A549 (cell line): ENCODE data around the gene KCNIP4. TPM values are rescaled to one million over a fixed set of nuclear protein-coding genes. Genes with fewer than 3 reads are reported as not detected.

ENCODE experiments used
- ATAC-seq, 2 experiments: fragments of 200-7000 bp in 1 of 2; fragments of >200 bp in 1 of 2; cut with Nextera tagmentation in 1 of 2; cut with Tn5 transposase in 1 of 2; 3 replicates each; pipeline versions ENCODE4 v1.8.0 to v1.9.1; 2018 to 2020; ENCODE audit warnings: mild to moderate bottlenecking in 1 of 2, moderate library complexity in 1 of 2
- CTCF ChIA-PET: fragments of 300-600 bp; sonication (Branson Sonifier 250); formaldehyde crosslinking; extraction: SDS; loops from one replicate; lab custom pipeline; 2021; ENCODE audit warnings: antibody characterized with exemption, inconsistent platforms; lab: Yijun Ruan, JAX
- POLR2A ChIA-PET: fragments of 350-600 bp; formaldehyde crosslinking; extraction: SDS; loops from one replicate; lab custom pipeline; 2021; ENCODE audit warnings: antibody characterized with exemption, inconsistent platforms; lab: Yijun Ruan, JAX
- DNase-seq, 2 experiments: peaks; one replicate each; pipeline versions ENCODE4 v3.0.0 to v3.0.0-alpha.2; 2011 to 2016; ENCODE audit warnings: low read depth in 1 of 2, low spot score in 1 of 2
- FAIRE-seq: peaks from 2 replicates; lab custom pipeline; 2011; peaks lifted over from hg19 to GRCh38; lab: Jason Lieb, UNC
- H3K27ac ChIP-seq, 2 experiments: fragments of >200 bp; sonication (Bioruptor Twin); formaldehyde crosslinking; 3 replicates each; pipeline ENCODE4 v1.5.1; 2016 to 2017
- H3K4me1 ChIP-seq: fragments of >200 bp; sonication (Bioruptor Twin); formaldehyde crosslinking; 3 replicates; pipeline ENCODE4 v1.6.1; 2016
- H3K4me2 ChIP-seq: fragments of >200 bp; sonication (Bioruptor Twin); formaldehyde crosslinking; 3 replicates; pipeline ENCODE4 v1.6.1; 2016
- H3K4me3 ChIP-seq: fragments of >200 bp; sonication (Bioruptor Twin); formaldehyde crosslinking; 3 replicates; pipeline ENCODE4 v1.5.1; 2016
- H3K9me3 ChIP-seq: fragments of >200 bp; sonication (Bioruptor Twin); formaldehyde crosslinking; 3 replicates; pipeline ENCODE4 v1.6.1; 2016
- CEBPB ChIP-seq, 2 experiments: fragments of >200 bp in 1 of 2; sonication (Bioruptor Twin) in 1 of 2; formaldehyde crosslinking in 1 of 2; IDR thresholded peaks; 2 replicates each; pipeline ENCODE4 v1.6.1; 2012 to 2016
- CHD2 ChIP-seq: fragments of 150-350 bp; IDR thresholded peaks from 2 replicates; pipeline ENCODE4 v1.6.1; 2014; ENCODE audit warnings: low read length; ENCODE audit not compliant: partially characterized antibody
- EHF ChIP-seq: fragments of 250-450 bp; sonication (Bioruptor Pico); IDR thresholded peaks from 2 replicates; pipeline ENCODE4 v1.5.0; 2020; ENCODE audit warnings: mild to moderate bottlenecking
- ESRRA ChIP-seq: fragments of 150-350 bp; IDR thresholded peaks from 2 replicates; pipeline ENCODE4 v1.6.1; 2014; ENCODE audit warnings: mild to moderate bottlenecking, low read length, borderline replicate concordance
- JUN ChIP-seq, 2 experiments: fragments of >200 bp; sonication (Bioruptor Twin); formaldehyde crosslinking; IDR thresholded peaks; 2 replicates in 1 of 2; 3 replicates in 1 of 2; pipeline ENCODE4 v1.6.1; 2016 to 2017
- KDM5A ChIP-seq: fragments of 200-600 bp; sonication (generic); IDR thresholded peaks from 2 replicates; pipeline ENCODE4 v1.6.1; 2016; ENCODE audit warnings: antibody characterized with exemption, mild to moderate bottlenecking
- MAFK ChIP-seq: fragments of 450-650 bp; IDR thresholded peaks from 2 replicates; pipeline ENCODE4 v1.6.1; 2014; ENCODE audit not compliant: partially characterized antibody
- NFE2L2 ChIP-seq: fragments of 150-350 bp; conservative IDR thresholded peaks from 2 replicates; pipeline ENCODE4 v1.6.1; 2014; ENCODE audit warnings: low read length
- POLR2AphosphoS2 ChIP-seq: conservative IDR thresholded peaks from 2 replicates; pipeline ENCODE4 v1.6.1; 2012; ENCODE audit warnings: low read length, improper control_type of control experiment, inconsistent platforms
- RCOR1 ChIP-seq: fragments of 150-350 bp; IDR thresholded peaks from 2 replicates; pipeline ENCODE4 v1.6.1; 2014; ENCODE audit warnings: antibody characterized with exemption, low read length, low read depth
- RFX5 ChIP-seq: fragments of 450-650 bp; IDR thresholded peaks from 2 replicates; pipeline ENCODE4 v1.7.1; 2014; ENCODE audit warnings: antibody characterized with exemption, mild to moderate bottlenecking, moderate library complexity
- SREBF2 ChIP-seq: fragments of 450-650 bp; IDR thresholded peaks from 2 replicates; pipeline ENCODE4 v1.6.1; 2014; ENCODE audit warnings: mild to moderate bottlenecking, moderate library complexity
- TFCP2L1 ChIP-seq: fragments of 250-450 bp; sonication (Bioruptor Pico); IDR thresholded peaks from 2 replicates; pipeline ENCODE4 v1.5.0; 2021; ENCODE audit warnings: mild to moderate bottlenecking
- WGBS: methylation state at CpG from one replicate; pipeline ENCODE4 v1.1.6; 2017; ENCODE audit errors: missing lambda C conversion rate; 5-methylcytosine and 5-hydroxymethylcytosine counted together
- polyA plus RNA-seq, 4 experiments: library from polyadenylated mRNA; depleted of rRNA in 3 of 4; stranded (reverse); fragments of >200 nt; fragmentation: RNase III in 1 of 4; extraction: RNeasy Plus Mini Kit Qiagen cat#74134 plus additional on column Dnase treatment in 1 of 4; gene quantifications; 2 replicates in 3 of 4; 3 replicates in 1 of 4; pipeline ENCODE4 v1.2.3, GENCODE V29; 2011 to 2017
- TF ChIP-seq, protein P1 (sequence below): IDR thresholded peaks from 2 replicates; pipeline ENCODE4 v1.6.1; 2012
- TF ChIP-seq, protein P2 (sequence below): fragments of 250-450 bp; sonication (Bioruptor Pico); IDR thresholded peaks from 2 replicates; pipeline ENCODE4 v1.5.0; 2021; ENCODE audit warnings: mild to moderate bottlenecking, moderate library complexity, borderline replicate concordance
- TF ChIP-seq, protein P3 (sequence below): fragments of 150-350 bp; IDR thresholded peaks from 2 replicates; pipeline ENCODE4 v1.6.1; 2014; ENCODE audit warnings: low read depth, mild to moderate bottlenecking, low read length
- TF ChIP-seq, protein P4 (sequence below): fragments of 200-600 bp; sonication (generic); IDR thresholded peaks from 2 replicates; pipeline ENCODE4 v1.6.1; 2016; ENCODE audit warnings: antibody characterized with exemption, mild to moderate bottlenecking, moderate library complexity
- TF ChIP-seq, protein P5 (sequence below): fragments of 450-650 bp; IDR thresholded peaks from 2 replicates; pipeline ENCODE4 v1.6.1; 2014; ENCODE audit warnings: antibody characterized with exemption
- TF ChIP-seq, protein P6 (sequence below): fragments of >200 bp; sonication (Bioruptor Twin); formaldehyde crosslinking; IDR thresholded peaks from 2 replicates; pipeline ENCODE4 v1.6.1; 2016

KCNIP4 gene
- polyA plus RNA-seq, 2 of the 4 experiments (the other 2 are of a cell fraction) = not detected

DNA sequence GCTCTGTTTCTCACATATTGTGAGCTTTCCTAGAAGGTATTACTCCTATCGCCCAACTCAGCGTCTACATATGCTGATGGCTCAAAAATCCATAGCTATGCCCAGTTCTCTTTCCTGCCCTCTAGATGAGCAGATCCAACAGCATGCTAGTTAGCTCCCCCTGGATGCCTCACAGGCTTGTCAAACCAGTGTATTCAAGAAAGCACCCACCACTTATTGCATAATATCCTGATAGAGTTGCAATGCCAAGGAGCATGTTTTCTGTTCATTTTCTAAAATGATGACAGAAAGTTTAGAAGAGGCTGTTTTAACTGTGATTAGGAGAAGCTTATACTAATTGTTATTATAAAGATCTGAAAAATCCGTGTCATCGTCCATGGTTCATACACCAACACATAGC lies 1250.2 kb downstream of the KCNIP4 start (continued):
- TF ChIP-seq, protein P1, sequence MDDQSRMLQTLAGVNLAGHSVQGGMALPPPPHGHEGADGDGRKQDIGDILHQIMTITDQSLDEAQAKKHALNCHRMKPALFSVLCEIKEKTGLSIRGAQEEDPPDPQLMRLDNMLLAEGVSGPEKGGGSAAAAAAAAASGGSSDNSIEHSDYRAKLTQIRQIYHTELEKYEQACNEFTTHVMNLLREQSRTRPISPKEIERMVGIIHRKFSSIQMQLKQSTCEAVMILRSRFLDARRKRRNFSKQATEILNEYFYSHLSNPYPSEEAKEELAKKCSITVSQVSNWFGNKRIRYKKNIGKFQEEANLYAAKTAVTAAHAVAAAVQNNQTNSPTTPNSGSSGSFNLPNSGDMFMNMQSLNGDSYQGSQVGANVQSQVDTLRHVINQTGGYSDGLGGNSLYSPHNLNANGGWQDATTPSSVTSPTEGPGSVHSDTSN = no peak
- no peak for TF ChIP-seq CEBPB (IDR thresholded peaks at IDR 0.05)
- TF ChIP-seq, protein P2, sequence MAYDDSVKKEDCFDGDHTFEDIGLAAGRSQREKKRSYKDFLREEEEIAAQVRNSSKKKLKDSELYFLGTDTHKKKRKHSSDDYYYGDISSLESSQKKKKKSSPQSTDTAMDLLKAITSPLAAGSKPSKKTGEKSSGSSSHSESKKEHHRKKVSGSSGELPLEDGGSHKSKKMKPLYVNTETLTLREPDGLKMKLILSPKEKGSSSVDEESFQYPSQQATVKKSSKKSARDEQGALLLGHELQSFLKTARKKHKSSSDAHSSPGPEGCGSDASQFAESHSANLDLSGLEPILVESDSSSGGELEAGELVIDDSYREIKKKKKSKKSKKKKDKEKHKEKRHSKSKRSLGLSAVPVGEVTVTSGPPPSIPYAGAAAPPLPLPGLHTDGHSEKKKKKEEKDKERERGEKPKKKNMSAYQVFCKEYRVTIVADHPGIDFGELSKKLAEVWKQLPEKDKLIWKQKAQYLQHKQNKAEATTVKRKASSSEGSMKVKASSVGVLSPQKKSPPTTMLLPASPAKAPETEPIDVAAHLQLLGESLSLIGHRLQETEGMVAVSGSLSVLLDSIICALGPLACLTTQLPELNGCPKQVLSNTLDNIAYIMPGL (CRISPR knock-in tag) = no peak

DNA sequence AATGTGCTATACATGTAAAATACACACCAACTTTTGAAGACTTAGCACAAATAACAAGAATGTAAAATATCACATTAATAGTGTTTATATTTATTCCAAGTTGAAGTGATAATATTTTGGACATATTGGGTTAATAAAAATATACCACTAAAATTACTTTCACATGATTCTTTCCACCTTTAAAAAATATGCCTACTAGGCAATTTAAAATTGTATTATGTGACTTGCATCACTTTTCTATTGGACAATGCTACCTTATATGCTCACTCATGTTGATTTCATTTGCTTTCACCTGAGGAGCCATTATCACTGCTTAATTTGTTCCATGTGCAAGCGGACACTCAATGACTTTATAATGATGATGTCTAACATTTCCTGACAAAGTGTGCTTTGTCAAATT lies 1251.8 kb downstream of the KCNIP4 start:
- 56% methylated on average over 1 of the region's 1 CpG for WGBS
- CTCF ChIA-PET = interaction anchor here (2.9 kb wide), 1 partner anchor 11 kb away, joined by 11 read pairs; no protein-coding TSS in a partner anchor

DNA sequence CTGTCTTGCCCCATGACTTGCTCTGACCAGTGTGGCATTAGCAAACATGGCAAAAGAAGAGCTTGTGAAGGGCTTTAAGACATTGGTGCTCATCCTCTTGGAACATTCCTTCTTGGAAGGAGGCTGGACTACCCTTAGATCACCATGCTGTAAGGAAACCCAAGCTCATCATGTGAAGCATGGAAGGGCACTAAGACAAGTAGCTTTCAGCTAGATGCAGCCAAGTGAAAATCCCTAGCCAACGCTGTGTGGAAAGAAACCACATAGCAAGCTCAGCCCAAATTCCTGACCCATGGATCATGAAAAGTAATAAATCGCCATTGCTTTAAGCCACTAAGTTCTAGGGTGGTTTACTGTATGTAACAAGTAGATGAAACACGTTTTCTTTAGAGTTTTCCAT lies 1260.7 kb downstream of the KCNIP4 start:
- Histone ChIP-seq H3K4me1 (no peaks in the 10 kb centered on the region), H3K9me3 (no peaks in the 10 kb centered on the region), H3K4me3 (no peak overlapping the region), H3K4me2 (no peak overlapping the region), H3K27ac (no peak overlapping the region)
- ChIA-PET POLR2A (no interaction called here), CTCF (no interaction called here)
- ATAC-seq (no peak), DNase-seq (no peak), FAIRE-seq (no peak)
- WGBS = 6% methylated on average over 3 of the region's 3 CpGs
- no peak for TF ChIP-seq KDM5A
- TF ChIP-seq, protein P3, sequence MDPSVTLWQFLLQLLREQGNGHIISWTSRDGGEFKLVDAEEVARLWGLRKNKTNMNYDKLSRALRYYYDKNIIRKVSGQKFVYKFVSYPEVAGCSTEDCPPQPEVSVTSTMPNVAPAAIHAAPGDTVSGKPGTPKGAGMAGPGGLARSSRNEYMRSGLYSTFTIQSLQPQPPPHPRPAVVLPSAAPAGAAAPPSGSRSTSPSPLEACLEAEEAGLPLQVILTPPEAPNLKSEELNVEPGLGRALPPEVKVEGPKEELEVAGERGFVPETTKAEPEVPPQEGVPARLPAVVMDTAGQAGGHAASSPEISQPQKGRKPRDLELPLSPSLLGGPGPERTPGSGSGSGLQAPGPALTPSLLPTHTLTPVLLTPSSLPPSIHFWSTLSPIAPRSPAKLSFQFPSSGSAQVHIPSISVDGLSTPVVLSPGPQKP = no peak
- TF ChIP-seq NFE2L2 = no peak
- no peak for TF ChIP-seq POLR2AphosphoS2
- no peak for TF ChIP-seq TFCP2L1 (CRISPR knock-in tag)
- TF ChIP-seq, protein P4, sequence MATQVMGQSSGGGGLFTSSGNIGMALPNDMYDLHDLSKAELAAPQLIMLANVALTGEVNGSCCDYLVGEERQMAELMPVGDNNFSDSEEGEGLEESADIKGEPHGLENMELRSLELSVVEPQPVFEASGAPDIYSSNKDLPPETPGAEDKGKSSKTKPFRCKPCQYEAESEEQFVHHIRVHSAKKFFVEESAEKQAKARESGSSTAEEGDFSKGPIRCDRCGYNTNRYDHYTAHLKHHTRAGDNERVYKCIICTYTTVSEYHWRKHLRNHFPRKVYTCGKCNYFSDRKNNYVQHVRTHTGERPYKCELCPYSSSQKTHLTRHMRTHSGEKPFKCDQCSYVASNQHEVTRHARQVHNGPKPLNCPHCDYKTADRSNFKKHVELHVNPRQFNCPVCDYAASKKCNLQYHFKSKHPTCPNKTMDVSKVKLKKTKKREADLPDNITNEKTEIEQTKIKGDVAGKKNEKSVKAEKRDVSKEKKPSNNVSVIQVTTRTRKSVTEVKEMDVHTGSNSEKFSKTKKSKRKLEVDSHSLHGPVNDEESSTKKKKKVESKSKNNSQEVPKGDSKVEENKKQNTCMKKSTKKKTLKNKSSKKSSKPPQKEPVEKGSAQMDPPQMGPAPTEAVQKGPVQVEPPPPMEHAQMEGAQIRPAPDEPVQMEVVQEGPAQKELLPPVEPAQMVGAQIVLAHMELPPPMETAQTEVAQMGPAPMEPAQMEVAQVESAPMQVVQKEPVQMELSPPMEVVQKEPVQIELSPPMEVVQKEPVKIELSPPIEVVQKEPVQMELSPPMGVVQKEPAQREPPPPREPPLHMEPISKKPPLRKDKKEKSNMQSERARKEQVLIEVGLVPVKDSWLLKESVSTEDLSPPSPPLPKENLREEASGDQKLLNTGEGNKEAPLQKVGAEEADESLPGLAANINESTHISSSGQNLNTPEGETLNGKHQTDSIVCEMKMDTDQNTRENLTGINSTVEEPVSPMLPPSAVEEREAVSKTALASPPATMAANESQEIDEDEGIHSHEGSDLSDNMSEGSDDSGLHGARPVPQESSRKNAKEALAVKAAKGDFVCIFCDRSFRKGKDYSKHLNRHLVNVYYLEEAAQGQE = no peak
- TF ChIP-seq CHD2 = no peak
- TF ChIP-seq RFX5 = no peak
- no peak for TF ChIP-seq JUN (IDR thresholded peaks at IDR 0.05)
- no peak for TF ChIP-seq RCOR1

More for the DNA sequence above, 1251.8 kb downstream of the KCNIP4 start:
- Histone ChIP-seq H3K27ac (no peak overlapping the region), H3K4me2 (no peak overlapping the region), H3K4me3 (no peak overlapping the region), H3K4me1 (peaks cover 9% of the 10 kb centered on the region; the same call in 1 of the 3 replicates), H3K9me3 (no peaks in the 10 kb centered on the region)
- POLR2A ChIA-PET = no interaction called here
- ATAC-seq (no peak), FAIRE-seq (no peak), DNase-seq (no peak)
- TF ChIP-seq MAFK = peak; percentile 64
- TF ChIP-seq SREBF2 = no peak
- TF ChIP-seq, protein P5, sequence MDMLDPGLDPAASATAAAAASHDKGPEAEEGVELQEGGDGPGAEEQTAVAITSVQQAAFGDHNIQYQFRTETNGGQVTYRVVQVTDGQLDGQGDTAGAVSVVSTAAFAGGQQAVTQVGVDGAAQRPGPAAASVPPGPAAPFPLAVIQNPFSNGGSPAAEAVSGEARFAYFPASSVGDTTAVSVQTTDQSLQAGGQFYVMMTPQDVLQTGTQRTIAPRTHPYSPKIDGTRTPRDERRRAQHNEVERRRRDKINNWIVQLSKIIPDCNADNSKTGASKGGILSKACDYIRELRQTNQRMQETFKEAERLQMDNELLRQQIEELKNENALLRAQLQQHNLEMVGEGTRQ = no peak
- TF ChIP-seq JUN (IDR thresholded peaks at IDR 0.05) = no peak
- TF ChIP-seq, protein P6, sequence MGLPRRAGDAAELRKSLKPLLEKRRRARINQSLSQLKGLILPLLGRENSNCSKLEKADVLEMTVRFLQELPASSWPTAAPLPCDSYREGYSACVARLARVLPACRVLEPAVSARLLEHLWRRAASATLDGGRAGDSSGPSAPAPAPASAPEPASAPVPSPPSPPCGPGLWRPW = no peak
- no peak for TF ChIP-seq EHF (CRISPR knock-in tag)
- TF ChIP-seq, protein P2 (CRISPR knock-in tag) = no peak
- no peak for TF ChIP-seq ESRRA
